ENCODE results near the gene FBXL16.

- no peak for TF ChIP-seq CTCF (conservative IDR thresholded peaks at IDR 0.05)
- no peak for TF ChIP-seq EZH2 (IDR thresholded peaks at IDR 0.05; ENCODE audit: low read depth)
Observed at GRCh38 chr16:741986-742629, 36.5 kb upstream of the FBXL16 start.

Measured in PC-9 (cell line).